Left lobe of liver (tissue), 2 donors: Measurements from ENCODE around the gene NNMT. TPM values are rescaled to one million over a fixed set of nuclear protein-coding genes. Genes with fewer than 3 reads are reported as not detected.

Source experiments
- ATAC-seq: fragments of 200-7000 bp; cut with Tn5 transposase; one replicate; pipeline ENCODE4 v1.9.1; 2020; ENCODE audit warnings: mild to moderate bottlenecking, moderate library complexity
- DNase-seq: peaks from one replicate; pipeline ENCODE4 v3.0.0-alpha.2; 2020; ENCODE audit warnings: low spot score
- total RNA-seq: library from RNA; stranded (reverse); gene quantifications from one replicate; pipeline ENCODE4 v1.2.1, GENCODE V29; 2021
- donor health status: DM: no; HTN: no; CAD: no; lungs with moderate emphysema.
- donor health status: DM: no; HTN: yes; CAD: no.

NNMT gene
- total RNA-seq, 1 donor from 2014 or later: 588 TPM

- DNase-seq (no peak), ATAC-seq (peak; percentile 44)
Measured at GRCh38 chr11:114262681-114263512, 33.3 kb upstream of the NNMT start.

GRCh38 chr11:114263513-114264170 lies 32.6 kb upstream of the NNMT start:
- ATAC-seq (no peak), DNase-seq (peak; percentile 41)

GRCh38 chr11:114264381-114264780 lies 31.8 kb upstream of the NNMT start:
- DNase-seq (peak; percentile 37), ATAC-seq (no peak)

- ATAC-seq (peak; percentile 46), DNase-seq (peak; percentile 58)
Measured at GRCh38 chr11:114265122-114265878, 30.9 kb upstream of the NNMT start.

GRCh38 chr11:114269498-114269897 lies 26.7 kb upstream of the NNMT start:
- ATAC-seq (no peak), DNase-seq (no peak)

- ATAC-seq: peak; percentile 37
- no peak for DNase-seq
Measured at GRCh38 chr11:114270531-114271270, 25.5 kb upstream of the NNMT start.

GRCh38 chr11:114271316-114271715 lies 24.9 kb upstream of the NNMT start:
- ATAC-seq (no peak), DNase-seq (no peak)

- peak; percentile 21 for ATAC-seq
- DNase-seq: no peak
Measured at GRCh38 chr11:114272311-114272710, 23.9 kb upstream of the NNMT start.

- ATAC-seq (no peak), DNase-seq (no peak)
Measured at GRCh38 chr11:114273071-114273470, 23.1 kb upstream of the NNMT start.

- DNase-seq: no peak
- ATAC-seq: no peak
Measured at GRCh38 chr11:114273890-114274635, 22.1 kb upstream of the NNMT start.

GRCh38 chr11:114274637-114275036 lies 21.6 kb upstream of the NNMT start:
- DNase-seq: no peak
- peak; percentile 43 for ATAC-seq

GRCh38 chr11:114275280-114275679 lies 20.9 kb upstream of the NNMT start:
- DNase-seq (no peak), ATAC-seq (no peak)

- DNase-seq (no peak), ATAC-seq (no peak)
Measured at GRCh38 chr11:114276077-114276476, 20.1 kb upstream of the NNMT start.

- ATAC-seq (peak; percentile 81), DNase-seq (peak; percentile 86)
Measured at GRCh38 chr11:114277637-114278341, 18.4 kb upstream of the NNMT start.

GRCh38 chr11:114278342-114279065 lies 17.7 kb upstream of the NNMT start:
- ATAC-seq (peak; percentile 40), DNase-seq (no peak)

GRCh38 chr11:114279792-114280546 lies 16.2 kb upstream of the NNMT start:
- DNase-seq (no peak), ATAC-seq (no peak)

- DNase-seq: peak; percentile 80
- ATAC-seq: peak; percentile 72
Measured at GRCh38 chr11:114280696-114281095, 15.5 kb upstream of the NNMT start.

- no peak for DNase-seq
- ATAC-seq: no peak
Measured at GRCh38 chr11:114281388-114281956, 14.7 kb upstream of the NNMT start.
